Activated CD4-positive, alpha-beta T cell treated with anti-CD3 and anti-CD28 coated beads for 24 hours (primary cell): ENCODE data around the gene TOMM40L.
"Not testable (repeated sequence)": the region's sequence is repeated elsewhere in the genome, so short reads cannot be mapped to it uniquely, and the experiment has no call there.

Experiments
- DNase-seq, 2 donors: peaks; one replicate each; pipeline ENCODE4 v3.0.0-alpha.2; 2020; ENCODE audit warnings: low read depth in 2 of 2

Gene TOMM40L

GRCh38 chr1:161255955-161256520 is 30.2 kb downstream of the TOMM40L start:
- not testable (repeated sequence) for DNase-seq

- DNase-seq: not testable (repeated sequence)
Observed at GRCh38 chr1:161257109-161257508, 31.2 kb downstream of the TOMM40L start.

- DNase-seq: peak; percentile 7 to 34
Observed at GRCh38 chr1:161258439-161259344, 32.8 kb downstream of the TOMM40L start, which contains the start of gene PCP4L1. TSS of gene PCP4L1 (plus strand) at chr1:161258745. CDS start at chr1:161258975, 230 bp downstream.

- DNase-seq: no peak
Observed at GRCh38 chr1:161259345-161259702, 33.5 kb downstream of the TOMM40L start.

- DNase-seq: no peak
Observed at GRCh38 chr1:161259765-161260164, 33.9 kb downstream of the TOMM40L start.

GRCh38 chr1:161260376-161261260 is 34.8 kb downstream of the TOMM40L start:
- DNase-seq: no peak

GRCh38 chr1:161261261-161262235 is 35.7 kb downstream of the TOMM40L start:
- no peak for DNase-seq

GRCh38 chr1:161265305-161265704 is 39.4 kb downstream of the TOMM40L start:
- no peak for DNase-seq

GRCh38 chr1:161266202-161266601 is 40.3 kb downstream of the TOMM40L start:
- DNase-seq: no peak

GRCh38 chr1:161266836-161267235 is 41.0 kb downstream of the TOMM40L start:
- no peak for DNase-seq

GRCh38 chr1:161267321-161267720 is 41.5 kb downstream of the TOMM40L start:
- no peak for DNase-seq

- DNase-seq: no peak
Observed at GRCh38 chr1:161273402-161273801, 47.5 kb downstream of the TOMM40L start.

- DNase-seq: no peak
Observed at GRCh38 chr1:161274874-161275273, 49.0 kb downstream of the TOMM40L start.
